ENCODE measurements around the gene KREMEN1.

DNA sequence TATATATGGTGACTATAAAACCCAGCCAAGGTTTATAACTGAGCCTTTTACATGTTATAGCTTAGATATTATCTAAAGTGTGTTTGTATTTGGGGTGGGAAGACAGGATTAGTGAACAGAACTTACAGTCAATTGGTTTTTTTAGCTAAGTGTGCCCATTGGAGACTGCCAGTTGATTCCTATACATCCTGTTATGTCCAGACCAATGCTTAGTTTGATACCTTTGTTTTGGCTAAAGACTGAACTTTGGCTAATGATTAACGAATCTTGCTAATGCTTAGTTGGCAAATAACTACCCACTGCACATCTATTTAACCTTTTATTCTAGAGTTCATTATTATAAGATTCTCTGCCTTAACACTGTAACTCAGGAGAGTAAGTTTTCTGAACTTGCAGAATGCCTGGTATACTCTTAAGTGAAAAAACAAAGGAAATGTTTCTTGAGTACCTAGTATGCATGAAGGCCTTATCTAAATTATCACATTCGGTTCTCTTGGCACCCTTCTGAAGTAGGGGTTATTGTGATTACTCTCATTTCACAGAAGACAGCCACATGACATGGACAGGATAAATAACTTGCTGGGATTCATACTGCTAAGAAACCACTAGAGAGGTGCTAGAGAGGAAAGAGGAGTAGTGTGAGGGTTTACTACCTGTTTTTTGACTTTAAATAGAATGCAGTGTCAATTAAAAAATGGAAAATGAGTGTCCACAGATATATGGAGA, 54.0 kb downstream of the KREMEN1 start:
- TF ChIP-seq ZBTB33 (IDR thresholded peaks at IDR 0.05; ENCODE audit: borderline replicate concordance, low read depth) (no peak), RXRA (IDR thresholded peaks at IDR 0.05; ENCODE audit: borderline replicate concordance, low read depth) (no peak), USF2 (IDR thresholded peaks at IDR 0.05; ENCODE audit: borderline replicate concordance, low read depth, low read length) (no peak), CTCF (IDR thresholded peaks at IDR 0.05) (no peak), TAF1 (IDR thresholded peaks at IDR 0.05; ENCODE audit: borderline replicate concordance, low read depth, low read length) (no peak), EZH2phosphoT487 (IDR thresholded peaks at IDR 0.05; ENCODE audit: borderline replicate concordance, low read depth) (no peak), MAX (IDR thresholded peaks at IDR 0.05; ENCODE audit: low read depth) (no peak)
- TF ChIP-seq, protein P1, sequence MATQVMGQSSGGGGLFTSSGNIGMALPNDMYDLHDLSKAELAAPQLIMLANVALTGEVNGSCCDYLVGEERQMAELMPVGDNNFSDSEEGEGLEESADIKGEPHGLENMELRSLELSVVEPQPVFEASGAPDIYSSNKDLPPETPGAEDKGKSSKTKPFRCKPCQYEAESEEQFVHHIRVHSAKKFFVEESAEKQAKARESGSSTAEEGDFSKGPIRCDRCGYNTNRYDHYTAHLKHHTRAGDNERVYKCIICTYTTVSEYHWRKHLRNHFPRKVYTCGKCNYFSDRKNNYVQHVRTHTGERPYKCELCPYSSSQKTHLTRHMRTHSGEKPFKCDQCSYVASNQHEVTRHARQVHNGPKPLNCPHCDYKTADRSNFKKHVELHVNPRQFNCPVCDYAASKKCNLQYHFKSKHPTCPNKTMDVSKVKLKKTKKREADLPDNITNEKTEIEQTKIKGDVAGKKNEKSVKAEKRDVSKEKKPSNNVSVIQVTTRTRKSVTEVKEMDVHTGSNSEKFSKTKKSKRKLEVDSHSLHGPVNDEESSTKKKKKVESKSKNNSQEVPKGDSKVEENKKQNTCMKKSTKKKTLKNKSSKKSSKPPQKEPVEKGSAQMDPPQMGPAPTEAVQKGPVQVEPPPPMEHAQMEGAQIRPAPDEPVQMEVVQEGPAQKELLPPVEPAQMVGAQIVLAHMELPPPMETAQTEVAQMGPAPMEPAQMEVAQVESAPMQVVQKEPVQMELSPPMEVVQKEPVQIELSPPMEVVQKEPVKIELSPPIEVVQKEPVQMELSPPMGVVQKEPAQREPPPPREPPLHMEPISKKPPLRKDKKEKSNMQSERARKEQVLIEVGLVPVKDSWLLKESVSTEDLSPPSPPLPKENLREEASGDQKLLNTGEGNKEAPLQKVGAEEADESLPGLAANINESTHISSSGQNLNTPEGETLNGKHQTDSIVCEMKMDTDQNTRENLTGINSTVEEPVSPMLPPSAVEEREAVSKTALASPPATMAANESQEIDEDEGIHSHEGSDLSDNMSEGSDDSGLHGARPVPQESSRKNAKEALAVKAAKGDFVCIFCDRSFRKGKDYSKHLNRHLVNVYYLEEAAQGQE (IDR thresholded peaks at IDR 0.05; ENCODE audit: low read depth, low read length) = no peak
